ENCODE measurements around the gene MGAT5.

MGAT5 gene

DNA sequence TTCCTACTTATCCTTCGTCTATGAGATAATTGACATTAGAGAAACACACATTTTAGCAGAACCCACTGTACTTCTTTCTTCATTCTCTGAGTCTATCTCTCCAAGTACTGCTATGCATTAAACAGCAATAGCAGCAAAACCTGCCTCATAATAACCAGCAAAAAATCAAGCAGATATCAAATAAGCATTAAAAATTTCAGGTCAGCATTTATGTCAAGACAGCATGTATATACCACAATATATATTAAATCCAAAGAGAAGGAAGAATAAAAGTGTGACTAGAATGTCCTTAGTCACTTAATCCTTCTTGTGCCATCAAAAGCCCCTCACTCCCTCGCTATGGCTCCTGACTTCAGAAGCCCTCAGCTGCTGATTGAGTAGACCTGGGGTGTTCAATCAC lies 131.3 kb downstream of the MGAT5 start:
- TF ChIP-seq, protein P1, sequence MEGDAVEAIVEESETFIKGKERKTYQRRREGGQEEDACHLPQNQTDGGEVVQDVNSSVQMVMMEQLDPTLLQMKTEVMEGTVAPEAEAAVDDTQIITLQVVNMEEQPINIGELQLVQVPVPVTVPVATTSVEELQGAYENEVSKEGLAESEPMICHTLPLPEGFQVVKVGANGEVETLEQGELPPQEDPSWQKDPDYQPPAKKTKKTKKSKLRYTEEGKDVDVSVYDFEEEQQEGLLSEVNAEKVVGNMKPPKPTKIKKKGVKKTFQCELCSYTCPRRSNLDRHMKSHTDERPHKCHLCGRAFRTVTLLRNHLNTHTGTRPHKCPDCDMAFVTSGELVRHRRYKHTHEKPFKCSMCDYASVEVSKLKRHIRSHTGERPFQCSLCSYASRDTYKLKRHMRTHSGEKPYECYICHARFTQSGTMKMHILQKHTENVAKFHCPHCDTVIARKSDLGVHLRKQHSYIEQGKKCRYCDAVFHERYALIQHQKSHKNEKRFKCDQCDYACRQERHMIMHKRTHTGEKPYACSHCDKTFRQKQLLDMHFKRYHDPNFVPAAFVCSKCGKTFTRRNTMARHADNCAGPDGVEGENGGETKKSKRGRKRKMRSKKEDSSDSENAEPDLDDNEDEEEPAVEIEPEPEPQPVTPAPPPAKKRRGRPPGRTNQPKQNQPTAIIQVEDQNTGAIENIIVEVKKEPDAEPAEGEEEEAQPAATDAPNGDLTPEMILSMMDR (IDR thresholded peaks at IDR 0.05) = no peak

GRCh38 chr2:134386310-134386709 lies 132.4 kb downstream of the MGAT5 start:
- TF ChIP-seq, protein P1 (IDR thresholded peaks at IDR 0.05) = no peak

DNA sequence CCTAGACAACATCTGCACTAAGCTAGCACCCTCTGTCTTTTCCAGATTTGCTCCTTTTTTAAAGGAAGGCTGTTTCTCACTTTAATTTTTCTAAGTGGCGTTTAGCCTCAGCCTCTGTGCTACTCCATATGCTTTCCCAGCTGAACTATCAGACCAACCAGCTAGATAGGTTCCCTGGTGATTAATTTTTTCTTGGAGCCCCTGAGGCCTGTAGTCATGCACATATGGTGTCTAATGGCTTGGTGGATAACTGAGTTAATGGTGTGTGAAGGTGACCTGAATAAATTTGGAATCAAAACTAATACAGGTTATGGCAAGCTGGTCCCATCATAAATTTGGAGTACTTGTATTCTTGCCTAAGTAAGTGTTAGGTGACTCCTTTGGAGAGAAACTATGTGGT lies 135.5 kb downstream of the MGAT5 start:
- TF ChIP-seq, protein P1 (IDR thresholded peaks at IDR 0.05) = no peak

- TF ChIP-seq, protein P1 (IDR thresholded peaks at IDR 0.05) = no peak
Observed at GRCh38 chr2:134391751-134392160, 137.9 kb downstream of the MGAT5 start.

DNA sequence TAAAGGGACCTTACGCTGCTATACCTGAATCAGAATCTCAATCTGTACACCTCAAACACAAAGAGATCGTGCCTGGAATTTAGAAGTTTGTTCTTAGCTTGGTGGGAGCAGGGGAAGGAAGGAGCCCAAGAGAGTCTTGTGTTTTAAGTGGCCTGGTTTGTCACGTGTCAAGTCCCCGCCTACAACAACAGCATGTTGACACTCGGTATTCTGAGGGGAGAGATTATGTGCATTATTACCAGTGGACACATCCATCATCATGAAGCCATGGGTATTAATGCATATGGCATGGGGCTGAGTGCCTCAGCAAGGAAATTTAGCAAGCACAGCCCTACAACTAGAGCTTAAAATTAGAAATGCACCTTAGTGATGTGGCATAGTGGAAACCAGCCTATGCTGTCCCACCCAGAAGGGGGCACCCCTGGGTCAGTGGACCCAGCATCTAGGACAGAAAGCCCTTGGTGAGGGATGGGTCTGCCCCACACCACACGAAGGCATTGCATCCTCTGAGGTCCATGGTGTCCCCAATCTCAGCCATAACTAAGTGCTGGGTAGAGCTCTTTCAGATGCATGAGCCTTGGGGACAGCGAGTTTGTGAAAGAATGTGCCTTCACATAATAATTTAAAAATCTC lies 138.7 kb downstream of the MGAT5 start:
- TF ChIP-seq, protein P1 (IDR thresholded peaks at IDR 0.05) = no peak

DNA sequence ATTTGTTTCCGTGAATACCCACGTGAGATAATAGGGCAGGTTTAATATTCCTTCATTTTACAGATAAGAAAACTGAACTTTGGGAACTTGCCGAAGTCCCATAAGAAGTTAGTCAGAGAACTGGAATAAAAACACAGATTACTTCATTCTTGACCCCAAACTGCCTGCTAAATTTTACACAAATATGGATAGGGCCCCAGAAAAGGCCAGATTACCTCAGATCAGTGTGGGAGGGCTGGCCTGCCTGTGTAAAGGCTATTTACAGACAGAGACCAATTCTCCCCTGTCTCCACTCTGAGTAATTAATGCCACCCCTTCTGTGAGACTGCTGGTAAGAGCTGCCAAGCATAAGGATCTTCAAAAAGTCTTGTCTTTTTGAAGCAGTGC lies 139.2 kb downstream of the MGAT5 start:
- TF ChIP-seq, protein P1 (IDR thresholded peaks at IDR 0.05) = no peak

- TF ChIP-seq, protein P1 (IDR thresholded peaks at IDR 0.05) = no peak
Observed at GRCh38 chr2:134395779-134396178, 141.9 kb downstream of the MGAT5 start.

- TF ChIP-seq, protein P1 (IDR thresholded peaks at IDR 0.05) = no peak
Observed at GRCh38 chr2:134396493-134396892, 142.6 kb downstream of the MGAT5 start.
